GM18526 (cell line): ENCODE results near the gene MRPS12.

Experiments
- POLR2A ChIP-seq: IDR thresholded peaks from 3 replicates; pipeline ENCODE4 v1.6.1; 2011; ENCODE audit not compliant: insufficient read length; ENCODE audit errors: extremely low read depth

MRPS12 gene

DNA sequence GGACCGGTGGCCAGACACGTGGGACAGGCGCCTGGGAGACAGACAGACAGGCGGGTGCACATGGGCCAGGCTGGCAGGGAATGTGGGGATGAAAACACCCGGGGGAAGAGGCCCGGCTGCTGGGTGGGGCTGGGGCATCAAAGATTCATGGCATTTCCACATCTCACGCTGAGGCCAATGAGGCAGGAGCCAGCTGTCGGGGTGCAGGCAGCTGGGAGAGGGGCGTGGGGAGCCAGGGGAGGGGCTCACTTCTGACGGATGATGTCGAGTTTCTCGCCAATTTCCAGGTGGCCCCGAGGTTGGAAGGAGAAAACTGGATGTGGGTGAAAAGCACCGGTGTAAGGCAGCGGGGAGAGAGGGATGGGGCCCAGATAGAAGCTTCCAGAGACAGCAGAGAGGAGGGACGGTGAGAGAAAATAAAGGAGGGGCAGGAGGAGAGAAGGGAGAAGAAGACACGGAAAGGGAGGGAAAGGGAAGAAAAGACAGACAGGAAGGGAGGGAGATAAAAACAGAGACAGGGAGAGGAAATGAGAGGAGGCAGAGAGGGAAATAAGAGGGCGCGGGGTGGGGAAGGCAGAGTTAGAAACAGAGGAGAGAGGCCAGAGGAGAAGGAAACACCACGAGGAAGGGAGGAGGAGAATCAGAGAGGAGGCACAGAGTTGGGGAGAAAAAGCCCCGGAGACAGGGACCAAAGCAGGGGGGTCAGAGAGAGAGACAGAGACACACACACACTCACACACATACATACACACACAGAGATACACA lies 10.7 kb upstream of the MRPS12 start:
- no peak for TF ChIP-seq POLR2A

DNA sequence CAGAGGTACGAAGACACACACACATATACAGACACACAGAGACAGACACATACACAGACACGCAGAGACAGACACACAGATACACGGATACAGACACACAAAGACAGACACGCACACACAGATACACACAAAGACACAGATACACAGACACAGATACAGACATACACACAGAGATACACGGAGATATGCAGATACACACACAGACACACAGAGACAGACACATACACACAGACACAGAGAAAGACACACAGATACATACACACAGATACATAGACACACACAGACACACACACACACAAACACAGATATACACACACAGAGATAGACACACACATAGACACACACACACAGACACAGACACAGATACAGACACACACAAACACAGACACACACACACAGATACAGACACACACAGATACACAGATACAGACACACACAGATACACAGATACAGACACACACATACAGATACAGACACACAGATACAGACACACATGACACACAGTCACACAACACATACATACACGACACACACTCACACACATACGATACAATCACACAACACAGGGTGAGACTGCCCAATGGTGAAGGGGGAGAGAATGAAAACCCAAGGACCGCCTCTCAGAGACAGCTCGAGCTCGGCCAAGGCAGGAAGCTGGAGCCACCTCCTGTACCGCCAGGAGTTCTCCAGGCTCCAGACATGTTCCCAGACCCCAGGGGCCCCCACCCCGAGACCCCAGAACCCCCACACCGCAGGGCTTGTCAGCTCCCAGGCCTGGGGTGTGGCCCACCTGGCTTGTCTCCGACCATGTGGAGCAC lies 9.9 kb upstream of the MRPS12 start:
- no peak for TF ChIP-seq POLR2A

DNA sequence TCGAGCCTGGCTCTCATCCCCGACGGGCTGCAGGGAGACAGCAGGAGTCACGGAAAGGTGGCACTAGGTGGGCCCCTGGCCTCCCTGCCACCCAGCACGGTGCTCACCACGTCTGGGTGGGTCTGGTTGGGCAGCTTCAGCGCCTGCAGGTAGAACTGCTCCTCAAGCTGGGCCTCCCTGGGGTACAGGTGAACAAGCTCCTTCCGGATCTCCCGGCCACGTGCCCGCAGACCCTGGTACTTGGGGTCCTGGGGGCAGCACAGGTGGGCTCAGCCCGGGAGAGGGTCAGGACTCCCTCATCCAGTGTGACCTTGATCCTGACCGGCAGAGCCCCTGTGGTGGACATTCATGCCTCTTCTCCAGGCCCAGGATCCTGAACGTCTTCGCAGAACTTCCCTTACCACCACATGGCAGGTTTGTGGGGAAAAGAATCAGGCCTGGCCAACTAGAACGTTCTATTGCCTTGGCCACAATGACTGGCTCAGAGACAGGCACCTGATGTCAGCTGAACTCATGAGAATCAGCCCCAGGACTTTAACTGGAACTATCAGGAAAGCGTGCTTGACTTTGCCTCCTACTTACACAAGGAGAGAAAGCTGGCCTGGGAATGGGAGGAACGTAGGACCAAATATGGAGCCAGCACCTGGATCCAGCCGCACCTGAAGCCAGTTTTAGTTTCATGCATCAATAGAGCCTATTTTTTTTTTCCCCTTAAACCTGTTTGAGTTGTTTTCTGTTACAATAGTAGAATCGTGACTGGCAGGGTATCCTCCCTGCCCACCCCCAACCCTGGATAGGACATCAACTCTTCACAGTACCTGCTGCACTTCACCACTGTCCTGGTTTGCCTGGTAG lies 9.1 kb upstream of the MRPS12 start:
- no peak for TF ChIP-seq POLR2A

DNA sequence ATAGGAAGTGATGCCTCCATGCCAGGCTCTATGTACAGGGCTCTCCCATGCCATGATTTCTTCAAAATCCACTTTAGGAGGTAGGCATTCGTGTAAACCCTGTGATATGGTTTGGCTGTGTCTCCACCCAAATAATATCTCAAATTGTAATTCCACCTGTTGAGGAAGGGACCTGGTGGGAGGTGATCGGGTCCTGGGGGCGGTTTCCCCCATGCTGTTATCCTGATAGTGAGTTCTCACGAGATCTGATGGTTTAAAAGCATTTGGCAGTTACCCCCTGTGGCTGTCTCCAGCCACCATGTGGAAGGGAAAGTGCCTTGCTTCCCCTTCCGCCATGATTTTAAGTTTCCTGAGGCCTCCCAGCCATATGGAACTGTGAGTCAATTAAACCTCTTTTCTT lies 8.3 kb upstream of the MRPS12 start:
- TF ChIP-seq POLR2A: no peak

DNA sequence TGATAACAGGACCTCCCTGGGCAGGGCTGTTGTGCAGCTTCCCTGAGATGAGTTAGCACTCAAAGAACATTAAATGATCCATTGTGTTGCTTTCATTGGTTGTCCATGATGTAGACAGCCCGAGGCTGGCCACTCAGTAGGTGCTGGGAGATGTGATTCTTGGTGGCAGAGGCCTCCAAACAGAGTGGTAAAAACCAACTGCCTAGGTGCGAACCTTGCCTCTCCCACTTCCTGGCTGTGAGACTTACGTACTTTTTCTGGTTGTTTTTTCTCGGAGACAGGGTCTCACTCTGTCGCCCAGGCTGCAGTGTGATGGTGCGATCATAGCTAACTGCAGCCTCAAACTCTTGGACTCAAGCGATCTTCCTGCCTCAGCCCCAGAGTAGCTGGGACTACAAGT lies 6.4 kb upstream of the MRPS12 start:
- TF ChIP-seq POLR2A: no peak

DNA sequence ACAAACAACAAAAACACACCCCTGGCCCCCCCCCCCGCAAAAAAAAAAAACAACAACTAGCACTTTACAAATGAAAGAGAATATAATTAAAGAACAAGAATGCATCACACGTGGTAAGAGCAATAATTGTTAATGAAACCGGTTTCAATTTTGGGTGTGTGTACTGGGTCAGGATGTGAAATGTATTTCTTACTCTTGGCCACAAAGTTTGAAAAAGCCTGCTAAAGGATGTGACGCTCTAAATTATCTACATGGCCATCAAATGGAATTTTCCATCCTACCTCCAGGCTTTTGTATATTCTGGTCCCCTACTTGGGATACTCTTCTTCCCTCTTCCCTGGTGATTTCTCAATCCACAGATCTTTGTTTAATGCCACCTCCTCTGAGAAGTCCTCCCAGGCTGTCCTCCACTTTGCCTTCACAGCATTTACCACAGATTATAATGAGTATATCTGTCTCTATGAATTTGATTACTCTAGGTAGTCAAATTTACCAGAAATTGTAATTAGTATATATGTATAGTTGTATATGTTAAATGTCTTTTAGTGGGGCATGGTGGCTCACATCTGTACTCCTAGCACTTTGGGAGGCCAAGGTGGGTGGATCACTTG lies 2.2 kb upstream of the MRPS12 start:
- TF ChIP-seq POLR2A: no peak

DNA sequence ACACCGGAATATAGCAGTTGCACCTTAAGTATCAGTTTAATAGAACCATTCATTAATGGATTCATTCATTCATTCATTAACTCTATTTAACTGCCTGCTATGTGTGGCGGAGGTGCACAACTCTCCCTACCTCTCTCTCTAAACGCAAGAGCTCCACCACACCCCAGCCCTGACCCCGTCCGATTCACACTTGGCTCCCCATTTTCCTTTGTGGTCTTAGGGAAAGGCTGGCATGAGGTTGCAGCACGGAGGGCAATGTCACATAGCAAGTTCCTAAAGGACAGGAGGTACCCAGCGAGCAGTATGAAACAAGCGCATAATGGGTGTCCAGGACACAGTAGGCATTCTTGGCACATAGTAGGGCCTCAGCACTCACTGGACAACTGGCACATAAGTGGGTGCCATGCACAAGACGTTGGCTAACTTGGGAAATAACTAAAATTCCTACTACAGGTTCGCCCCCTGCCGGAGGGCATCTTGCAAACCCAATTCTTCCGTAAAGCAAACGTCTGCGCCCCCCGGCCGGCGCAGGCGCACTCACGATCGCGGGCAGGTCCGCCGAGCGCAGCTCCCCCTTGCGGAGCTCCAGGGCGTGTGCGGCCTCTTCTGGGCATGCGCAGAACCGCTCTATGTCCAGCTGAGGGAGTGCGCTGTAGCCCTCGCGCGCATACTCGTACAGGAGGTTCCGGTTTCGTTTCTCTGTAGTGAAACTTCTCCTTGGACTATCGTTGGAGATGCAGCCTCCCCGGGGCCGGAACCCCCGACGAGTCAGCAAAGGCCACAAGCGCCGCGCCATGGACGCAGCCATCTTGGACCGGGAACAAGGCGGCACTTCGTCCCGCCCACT lies 592 bp upstream of the MRPS12 start, which contains the start of gene SARS2:
Gene SARS2, minus strand, starts transcription at position 835 of the 847 bp plus-strand sequence. Its CDS starts 27 bp downstream, at position 808.
- TF ChIP-seq POLR2A: no peak

DNA sequence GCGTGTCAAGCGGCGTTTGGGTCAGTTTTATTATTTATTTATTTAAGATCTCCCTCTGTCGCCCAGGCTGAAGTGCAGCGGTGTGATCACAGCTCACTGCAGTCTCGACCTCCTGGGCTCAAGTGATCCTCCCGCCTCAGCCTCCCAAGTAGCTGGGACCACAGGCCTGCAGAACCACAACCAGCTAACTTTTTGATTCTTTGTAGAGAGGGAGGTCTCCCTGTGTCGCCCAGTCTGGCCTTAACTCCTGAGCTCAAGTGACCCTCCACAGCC lies 713 bp downstream of the MRPS12 start:
- no peak for TF ChIP-seq POLR2A

DNA sequence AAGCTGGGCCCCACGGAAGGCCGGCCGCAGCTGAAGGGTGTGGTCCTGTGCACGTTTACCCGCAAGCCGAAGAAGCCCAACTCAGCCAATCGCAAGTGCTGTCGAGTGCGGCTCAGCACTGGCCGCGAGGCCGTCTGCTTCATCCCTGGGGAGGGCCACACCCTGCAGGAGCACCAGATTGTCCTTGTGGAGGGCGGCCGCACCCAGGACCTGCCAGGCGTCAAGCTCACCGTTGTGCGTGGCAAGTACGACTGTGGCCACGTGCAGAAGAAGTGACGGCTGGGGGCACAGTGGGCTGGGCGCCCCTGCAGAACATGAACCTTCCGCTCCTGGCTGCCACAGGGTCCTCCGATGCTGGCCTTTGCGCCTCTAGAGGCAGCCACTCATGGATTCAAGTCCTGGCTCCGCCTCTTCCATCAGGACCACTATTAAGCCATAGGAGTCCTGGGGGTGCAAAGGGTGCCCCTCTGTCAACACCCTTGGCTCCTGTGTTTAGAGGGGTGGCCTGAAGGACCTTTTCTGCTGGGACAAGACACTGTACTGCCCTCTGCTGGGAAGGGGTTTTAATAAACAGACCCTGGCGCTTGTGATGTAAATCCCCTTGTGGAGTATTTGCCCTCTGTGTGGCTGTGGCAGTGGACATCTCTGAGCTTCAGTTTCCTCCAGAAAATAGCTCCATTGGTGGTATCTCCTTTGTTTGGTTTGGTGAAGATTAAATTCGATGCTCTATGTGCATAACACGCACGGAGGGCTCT lies 1.9 kb downstream of the MRPS12 start:
- no peak for TF ChIP-seq POLR2A

DNA sequence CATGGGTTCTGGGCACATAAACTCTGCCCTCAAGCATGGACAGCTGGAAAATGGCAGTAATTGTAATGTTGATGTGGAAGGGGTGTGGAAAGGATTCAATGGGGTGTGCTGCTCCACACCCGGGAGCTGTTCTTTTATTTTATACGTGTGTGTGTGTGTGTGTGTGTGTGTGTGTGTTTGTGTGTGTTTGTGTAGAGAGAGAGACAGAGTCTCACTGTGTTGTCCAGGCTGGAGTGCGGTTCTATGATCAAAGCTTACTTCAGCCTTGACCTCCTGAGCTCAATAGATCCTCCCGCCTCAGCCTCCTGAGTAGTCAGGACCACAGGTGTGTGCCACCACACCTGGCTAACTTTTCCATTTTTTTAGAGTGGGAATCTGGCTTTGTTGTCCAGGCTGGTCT lies 2.8 kb downstream of the MRPS12 start:
- no peak for TF ChIP-seq POLR2A

DNA sequence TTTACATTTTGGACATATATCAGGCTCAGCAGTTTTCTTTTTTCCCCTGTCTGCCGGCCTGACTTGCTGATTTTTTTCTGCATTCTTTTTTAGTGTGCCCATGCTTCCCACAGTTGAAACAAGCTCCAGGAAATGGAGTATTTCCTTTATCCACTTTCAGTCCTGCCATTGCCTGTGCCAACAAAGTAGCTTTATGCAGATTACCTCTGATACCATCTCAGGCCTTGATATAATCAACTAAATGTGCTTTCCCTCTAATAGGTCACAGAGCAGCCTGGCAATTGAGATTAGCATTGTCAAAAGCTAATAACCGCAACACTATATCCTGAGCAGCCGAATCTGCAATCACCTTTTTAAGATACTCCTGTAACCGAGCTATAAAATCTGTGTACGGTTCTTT lies 9.2 kb downstream of the MRPS12 start:
- no peak for TF ChIP-seq POLR2A

DNA sequence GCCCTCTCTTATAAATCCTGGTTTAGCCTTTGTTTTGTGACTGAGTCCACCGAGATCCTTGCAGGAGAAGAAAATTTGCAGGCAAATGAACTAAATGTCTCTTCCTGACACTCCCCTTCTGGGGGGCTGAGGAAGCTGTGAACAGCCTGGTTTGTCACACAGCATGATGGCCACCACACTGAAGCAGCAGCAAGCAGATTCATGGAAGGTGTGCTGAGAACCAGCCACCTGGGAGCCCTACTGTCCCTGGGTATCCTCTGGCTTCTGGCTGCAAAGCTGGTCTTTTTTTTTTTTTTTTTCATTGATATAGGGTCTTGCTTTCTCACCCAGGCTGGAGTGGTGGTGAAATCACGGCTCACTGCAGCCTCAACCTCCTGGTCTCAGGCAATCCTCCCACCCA lies 11.2 kb downstream of the MRPS12 start:
- no peak for TF ChIP-seq POLR2A

DNA sequence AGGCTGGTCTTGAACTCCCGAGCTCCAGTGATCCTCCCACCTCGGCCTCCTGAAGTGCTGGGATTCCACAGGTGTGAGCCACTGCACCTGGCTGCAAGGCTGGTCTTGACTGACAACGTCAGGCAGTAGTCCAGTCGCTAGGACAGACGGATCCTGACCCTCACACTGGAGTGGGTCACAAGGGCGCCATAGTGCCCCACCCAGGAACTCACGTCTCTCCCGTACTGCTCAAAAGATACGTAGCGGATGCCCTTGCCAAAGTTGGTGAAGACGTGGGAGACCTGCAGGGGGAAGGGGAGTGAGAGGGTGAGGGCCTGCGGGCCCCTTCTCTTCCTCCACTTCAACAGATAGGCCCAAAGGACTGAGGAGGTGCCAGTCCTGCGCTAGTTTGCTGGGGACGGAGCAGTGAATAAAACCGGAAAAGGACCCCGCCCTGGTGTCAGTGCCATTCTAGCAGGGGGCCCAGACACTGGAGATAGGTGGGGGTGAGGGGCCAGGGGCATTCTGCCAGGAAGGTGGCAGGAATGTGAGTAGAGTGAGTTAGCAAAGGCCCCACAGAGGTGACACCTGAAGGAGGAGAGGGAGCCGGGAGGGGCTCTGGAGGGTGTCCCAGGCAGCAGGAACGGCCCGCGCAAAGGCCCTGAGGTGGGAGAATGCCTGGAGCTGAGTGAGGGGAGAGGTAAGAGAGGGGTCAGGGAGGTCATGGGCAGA lies 11.9 kb downstream of the MRPS12 start:
- TF ChIP-seq POLR2A: no peak

DNA sequence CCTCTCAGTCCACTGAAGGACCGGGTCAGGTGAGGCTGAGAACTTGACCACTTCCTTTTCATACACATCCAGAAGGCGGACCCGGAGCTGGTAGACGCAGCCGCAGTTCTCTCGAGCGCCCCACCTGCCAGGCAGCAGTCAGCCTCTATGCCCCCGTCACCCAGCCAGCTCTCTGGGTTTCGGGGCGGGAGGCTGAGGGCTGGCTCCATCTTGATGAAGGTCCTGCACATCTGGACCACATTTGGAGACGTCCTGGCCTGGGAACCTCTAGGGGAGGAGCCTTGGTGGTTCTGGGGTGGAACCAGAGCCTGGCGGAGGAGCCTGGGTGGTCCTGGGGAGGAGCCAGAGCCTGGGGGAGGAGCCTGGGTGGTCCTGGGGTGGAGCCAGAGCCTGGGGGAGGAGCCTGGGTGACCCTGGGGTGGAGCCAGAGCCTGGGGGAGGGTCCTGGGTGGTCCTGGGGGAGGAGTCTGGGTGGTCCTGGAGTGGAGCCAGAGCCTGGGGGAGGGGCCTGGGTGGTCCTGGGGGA lies 14.3 kb downstream of the MRPS12 start:
- no peak for TF ChIP-seq POLR2A
